HepG2 (cell line): ENCODE data around the gene SPATS2. TPM values are rescaled to one million over a fixed set of nuclear protein-coding genes. Genes with fewer than 3 reads are reported as not detected.

Experiments used
- DPF2 ChIP-seq: sonication (generic); formaldehyde crosslinking; IDR thresholded peaks from 2 replicates; pipeline ENCODE4 v1.4.0; 2020; ENCODE audit warnings: mild to moderate bottlenecking, low read depth, missing genetic modification reagents, borderline replicate concordance
- HDAC1 ChIP-seq: sonication (generic); formaldehyde crosslinking; IDR thresholded peaks from 2 replicates; pipeline ENCODE4 v1.5.1; 2020; ENCODE audit warnings: mild to moderate bottlenecking, missing genetic modification reagents
- HNRNPUL1 ChIP-seq: fragments of 200-400 bp; formaldehyde crosslinking; IDR thresholded peaks from 2 replicates; pipeline ENCODE4 v1.6.1; 2017; ENCODE audit warnings: low read depth, mild to moderate bottlenecking, low read length, moderate library complexity
- KAT2B ChIP-seq: fragments of 150-350 bp; IDR thresholded peaks from 2 replicates; pipeline ENCODE4 v1.6.1; 2014; ENCODE audit warnings: low read depth, low read length, borderline replicate concordance
- KAT8 ChIP-seq: IDR thresholded peaks from 2 replicates; pipeline ENCODE4 v1.6.1; 2016; ENCODE audit warnings: missing genetic modification reagents, missing compliant biosample characterization
- NAIF1 ChIP-seq: sonication (generic); formaldehyde crosslinking; IDR thresholded peaks from 2 replicates; pipeline ENCODE4 v1.5.0; 2020; ENCODE audit warnings: mild to moderate bottlenecking, missing genetic modification reagents, borderline replicate concordance
- NR2F1 ChIP-seq, 2 experiments: fragments of 450-650 bp in 1 of 2; formaldehyde crosslinking in 1 of 2; IDR thresholded peaks; 2 replicates each; pipeline versions ENCODE4 v1.5.0 to v1.6.1; 2016 to 2020; ENCODE audit warnings: mild to moderate bottlenecking in 1 of 2, missing compliant biosample characterization in 1 of 2, missing genetic modification reagents in 1 of 2, moderate library complexity in 1 of 2
- NR2F2 ChIP-seq: IDR thresholded peaks from 2 replicates; pipeline ENCODE4 v1.6.1; 2012; ENCODE audit warnings: low read depth, inconsistent platforms, borderline replicate concordance
- PAX8 ChIP-seq: sonication (generic); formaldehyde crosslinking; IDR thresholded peaks from 2 replicates; pipeline ENCODE4 v1.8.0; 2022; ENCODE audit warnings: mild to moderate bottlenecking, missing genetic modification reagents, borderline replicate concordance
- REPIN1 ChIP-seq: sonication (generic); formaldehyde crosslinking; IDR thresholded peaks from 2 replicates; pipeline ENCODE4 v1.8.0; 2022; ENCODE audit warnings: missing genetic modification reagents, low read depth, mild to moderate bottlenecking, borderline replicate concordance
- RFX5 ChIP-seq: IDR thresholded peaks from 2 replicates; pipeline ENCODE4 v1.6.1; 2011; ENCODE audit warnings: low read depth, low read length, improper control_type of control experiment
- SRY ChIP-seq: sonication (generic); formaldehyde crosslinking; IDR thresholded peaks from 2 replicates; pipeline ENCODE4 v1.8.0; 2022; ENCODE audit warnings: mild to moderate bottlenecking, missing genetic modification reagents
- TBX2 ChIP-seq: sonication (generic); formaldehyde crosslinking; IDR thresholded peaks from 2 replicates; pipeline ENCODE4 v1.5.0; 2020; ENCODE audit warnings: missing genetic modification reagents, mild to moderate bottlenecking, borderline replicate concordance
- ZBTB46 ChIP-seq: sonication (generic); formaldehyde crosslinking; IDR thresholded peaks from 2 replicates; pipeline ENCODE4 v1.4.0; 2020; ENCODE audit warnings: mild to moderate bottlenecking, missing genetic modification reagents, borderline replicate concordance
- ZFP62 ChIP-seq: sonication (generic); formaldehyde crosslinking; IDR thresholded peaks from 2 replicates; pipeline ENCODE4 v1.4.0; 2020; ENCODE audit warnings: missing genetic modification reagents
- ZNF263 ChIP-seq: sonication (generic); formaldehyde crosslinking; IDR thresholded peaks from 2 replicates; pipeline ENCODE4 v1.4.0; 2020; ENCODE audit warnings: missing genetic modification reagents
- ZNF382 ChIP-seq: sonication (generic); formaldehyde crosslinking; IDR thresholded peaks from 2 replicates; pipeline ENCODE4 v1.5.0; 2020; ENCODE audit warnings: missing genetic modification reagents, mild to moderate bottlenecking, borderline replicate concordance
- ZNF512 ChIP-seq: sonication (generic); formaldehyde crosslinking; IDR thresholded peaks from 2 replicates; pipeline ENCODE4 v1.4.0; 2020; ENCODE audit warnings: mild to moderate bottlenecking, missing genetic modification reagents
- ZNF609 ChIP-seq: sonication (generic); formaldehyde crosslinking; IDR thresholded peaks from 2 replicates; pipeline ENCODE4 v1.4.0; 2020; ENCODE audit warnings: mild to moderate bottlenecking, missing genetic modification reagents, borderline replicate concordance
- ZNF670 ChIP-seq: sonication (generic); formaldehyde crosslinking; IDR thresholded peaks from 2 replicates; pipeline ENCODE4 v1.8.0; 2022; ENCODE audit warnings: mild to moderate bottlenecking, missing genetic modification reagents, borderline replicate concordance
- ZNF740 ChIP-seq: sonication (generic); formaldehyde crosslinking; IDR thresholded peaks from 2 replicates; pipeline ENCODE4 v1.4.0; 2020; ENCODE audit warnings: missing genetic modification reagents
- polyA plus RNA-seq, 8 experiments: library from polyadenylated mRNA; depleted of rRNA in 3 of 8; stranded (reverse) in 7 of 8; unstranded in 1 of 8; fragments of >200 nt; fragmentation: Illumina TruSeq in 4 of 8; extraction: Trizol in 4 of 8; gene quantifications; 2 replicates each; pipeline versions ENCODE4 v1.2.1 to v1.2.3, GENCODE V29; 2011 to 2016; ENCODE audit warnings: low read depth in 4 of 8, missing spikeins in 1 of 8, mixed read lengths in 1 of 8; ENCODE audit not compliant: insufficient read depth in 1 of 8
- total RNA-seq, 5 experiments: library from RNA; depleted of rRNA; stranded (reverse); fragments of >200 nt; fragmentation: Illumina TruSeq; extraction: Trizol; gene quantifications; 2 replicates each; pipeline ENCODE4 v1.2.3, GENCODE V29; 2016; ENCODE audit warnings: low read depth in 1 of 5

SPATS2 gene
- total and polyA plus RNA-seq, 2 of the 13 experiments (the other 11 are each of a cell fraction or from before 2014, with no cell fraction given), result 19.3 to 28.1 TPM

- no peak for TF ChIP-seq ZNF512 (CRISPR knock-in tag)
- no peak for TF ChIP-seq NR2F2
- TF ChIP-seq REPIN1 (CRISPR knock-in tag), result peak; percentile 12; the same call in 1 of the 2 replicates
- TF ChIP-seq HNRNPUL1, result no peak
- TF ChIP-seq DPF2 (CRISPR knock-in tag), result no peak
- TF ChIP-seq NAIF1, result peak; percentile 58
- no peak for TF ChIP-seq NR2F1 (CRISPR knock-in tag; IDR thresholded peaks at IDR 0.05)
- TF ChIP-seq RFX5, result no peak
- TF ChIP-seq ZNF382 (CRISPR knock-in tag), result no peak
- TF ChIP-seq ZNF609 (CRISPR knock-in tag), result no peak
- TF ChIP-seq ZNF740 (CRISPR knock-in tag), result no peak; the same call in 1 of the 2 replicates
- no peak for TF ChIP-seq ZBTB46
- TF ChIP-seq SRY (CRISPR knock-in tag), result no peak; the same call in 1 of the 2 replicates
- TF ChIP-seq ZNF670, result no peak
- TF ChIP-seq PAX8 (CRISPR knock-in tag), result no peak
- 0 out of 2 replicates have a peak, but pooled peaks have one; percentile 41 for TF ChIP-seq ZNF263
- no peak for TF ChIP-seq KAT2B
- peak; percentile 99 for TF ChIP-seq KAT8 (CRISPR knock-in tag)
- no peak for TF ChIP-seq ZFP62 (CRISPR knock-in tag)
- TF ChIP-seq HDAC1 (CRISPR knock-in tag), result peak; percentile 84
- peak; percentile 71 for TF ChIP-seq TBX2 (CRISPR knock-in tag)
These were observed 200.6 kb downstream of the SPATS2 start, which contains the start of gene MCRS1 (continued) for GRCh38 chr12:49567611-49568441.
